ENCODE measurements around the gene TSPAN9.

TSPAN9 gene, protein sequence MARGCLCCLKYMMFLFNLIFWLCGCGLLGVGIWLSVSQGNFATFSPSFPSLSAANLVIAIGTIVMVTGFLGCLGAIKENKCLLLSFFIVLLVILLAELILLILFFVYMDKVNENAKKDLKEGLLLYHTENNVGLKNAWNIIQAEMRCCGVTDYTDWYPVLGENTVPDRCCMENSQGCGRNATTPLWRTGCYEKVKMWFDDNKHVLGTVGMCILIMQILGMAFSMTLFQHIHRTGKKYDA

DNA sequence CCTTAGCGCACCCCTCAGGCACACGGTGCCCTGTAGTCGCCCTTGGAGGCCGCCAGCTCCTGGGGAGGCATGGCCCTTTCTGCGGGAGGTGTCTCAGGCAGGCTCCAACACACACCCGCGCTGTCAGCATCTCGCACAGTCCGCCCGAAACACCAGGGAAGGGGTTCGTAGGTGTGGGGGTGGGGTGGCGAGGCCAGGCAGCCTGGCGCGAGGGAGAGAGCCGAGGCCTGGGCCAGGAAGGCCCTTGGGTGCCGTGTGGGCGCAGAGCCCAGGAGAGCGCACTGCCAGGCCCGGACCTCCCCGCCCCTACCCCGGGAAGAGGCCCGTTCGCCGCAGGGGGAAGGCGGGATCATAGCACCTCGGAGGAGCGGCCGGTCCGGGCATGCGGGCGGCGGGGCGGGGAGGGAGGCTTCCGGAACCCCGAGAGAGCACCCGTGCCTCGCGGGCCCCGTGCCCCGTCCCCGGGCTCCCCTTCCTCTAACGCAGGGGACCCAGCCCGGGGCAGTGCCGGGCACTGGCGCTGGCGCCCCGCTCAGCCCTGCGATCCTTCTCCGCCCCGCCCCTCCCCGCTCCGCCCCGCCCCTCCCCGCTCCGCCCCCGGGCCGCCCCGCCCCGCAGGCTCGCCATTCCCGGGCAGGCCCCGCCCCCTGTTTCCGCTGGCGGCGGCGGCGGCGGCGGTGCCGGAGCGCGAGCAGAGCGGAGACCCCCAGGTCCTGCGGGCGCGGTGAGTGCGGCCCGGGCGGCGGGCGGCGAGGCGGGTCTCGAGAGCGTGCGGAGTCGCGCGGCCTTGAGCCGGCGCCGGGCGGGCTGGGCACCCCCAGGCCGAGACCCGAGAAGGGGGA lies at the start of gene TSPAN9:
Gene TSPAN9, plus strand, starts transcription at position 650 of the 842 bp plus-strand sequence. CDS start 123,815 bp downstream, outside the sequence.
- no peaks in the 10 kb centered on the region for H3K27me3 ChIP-seq (ENCODE audit: insufficient read depth, low read depth, severe bottlenecking)
- no peaks in the 10 kb centered on the region for H3K9me3 ChIP-seq (ENCODE audit: severe bottlenecking)
- H3K27ac ChIP-seq: peak within 1 kb of the TSS; percentile 75
- peak within 1 kb of the TSS; percentile 73 for H3K4me3 ChIP-seq (ENCODE audit: low read depth, low read length)
- no peaks in the 10 kb centered on the region for H3K36me3 ChIP-seq
- TF ChIP-seq, protein P1, sequence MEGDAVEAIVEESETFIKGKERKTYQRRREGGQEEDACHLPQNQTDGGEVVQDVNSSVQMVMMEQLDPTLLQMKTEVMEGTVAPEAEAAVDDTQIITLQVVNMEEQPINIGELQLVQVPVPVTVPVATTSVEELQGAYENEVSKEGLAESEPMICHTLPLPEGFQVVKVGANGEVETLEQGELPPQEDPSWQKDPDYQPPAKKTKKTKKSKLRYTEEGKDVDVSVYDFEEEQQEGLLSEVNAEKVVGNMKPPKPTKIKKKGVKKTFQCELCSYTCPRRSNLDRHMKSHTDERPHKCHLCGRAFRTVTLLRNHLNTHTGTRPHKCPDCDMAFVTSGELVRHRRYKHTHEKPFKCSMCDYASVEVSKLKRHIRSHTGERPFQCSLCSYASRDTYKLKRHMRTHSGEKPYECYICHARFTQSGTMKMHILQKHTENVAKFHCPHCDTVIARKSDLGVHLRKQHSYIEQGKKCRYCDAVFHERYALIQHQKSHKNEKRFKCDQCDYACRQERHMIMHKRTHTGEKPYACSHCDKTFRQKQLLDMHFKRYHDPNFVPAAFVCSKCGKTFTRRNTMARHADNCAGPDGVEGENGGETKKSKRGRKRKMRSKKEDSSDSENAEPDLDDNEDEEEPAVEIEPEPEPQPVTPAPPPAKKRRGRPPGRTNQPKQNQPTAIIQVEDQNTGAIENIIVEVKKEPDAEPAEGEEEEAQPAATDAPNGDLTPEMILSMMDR (IDR thresholded peaks at IDR 0.05; ENCODE audit: low read depth, low read length): no peak
- peak; percentile 56 for DNase-seq

- Histone ChIP-seq H3K27me3 (ENCODE audit: insufficient read depth, low read depth, severe bottlenecking) (no peaks in the 10 kb centered on the region), H3K27ac (no peak overlapping the region), H3K9me3 (ENCODE audit: severe bottlenecking) (no peaks in the 10 kb centered on the region), H3K4me3 (ENCODE audit: low read depth, low read length) (no peak overlapping the region), H3K36me3 (peaks cover 24% of the 10 kb centered on the region)
- TF ChIP-seq, protein P1 (IDR thresholded peaks at IDR 0.05; ENCODE audit: low read depth, low read length): no peak
- no peak for DNase-seq
Measured at GRCh38 chr12:3028108-3028507, 49.1 kb upstream of the TSPAN9 start.

GRCh38 chr12:3030821-3031429 lies 46.3 kb upstream of the TSPAN9 start:
- H3K4me3 ChIP-seq (ENCODE audit: low read depth, low read length): no peak overlapping the region
- peaks cover 27% of the 10 kb centered on the region for H3K36me3 ChIP-seq
- H3K9me3 ChIP-seq (ENCODE audit: severe bottlenecking): no peaks in the 10 kb centered on the region
- TF ChIP-seq, protein P1 (IDR thresholded peaks at IDR 0.05; ENCODE audit: low read depth, low read length): no peak
- no peak overlapping the region; the same call in 1 of the 2 replicates for H3K27ac ChIP-seq
- no peak for DNase-seq
- H3K27me3 ChIP-seq (ENCODE audit: insufficient read depth, low read depth, severe bottlenecking): no peaks in the 10 kb centered on the region

DNA sequence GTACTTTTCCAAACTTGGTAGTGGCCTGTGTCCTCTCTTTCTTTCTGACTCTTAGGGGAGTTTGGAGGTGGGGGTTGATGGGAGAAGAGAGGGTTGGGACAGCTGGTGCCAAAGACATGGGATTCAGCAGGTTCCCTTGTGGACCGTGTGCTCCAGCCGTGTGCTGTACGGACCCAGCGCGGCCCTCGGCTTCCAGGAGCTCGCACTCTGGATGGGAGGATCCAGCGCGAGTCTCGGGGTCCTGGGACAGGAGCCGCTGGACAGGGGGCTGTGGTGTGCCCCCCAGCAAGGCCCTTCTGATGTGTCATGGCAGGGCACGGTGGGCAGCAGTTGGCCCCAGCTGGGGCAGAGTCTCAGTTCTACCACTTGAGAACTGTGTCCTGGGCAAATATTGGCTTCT lies 45.0 kb upstream of the TSPAN9 start:
- TF ChIP-seq, protein P1 (IDR thresholded peaks at IDR 0.05; ENCODE audit: low read depth, low read length): no peak
- Histone ChIP-seq H3K9me3 (ENCODE audit: severe bottlenecking) (no peaks in the 10 kb centered on the region), H3K27ac (no peak overlapping the region), H3K4me3 (ENCODE audit: low read depth, low read length) (no peak overlapping the region), H3K27me3 (ENCODE audit: insufficient read depth, low read depth, severe bottlenecking) (no peaks in the 10 kb centered on the region), H3K36me3 (peaks cover 16% of the 10 kb centered on the region)
- no peak for DNase-seq

GRCh38 chr12:3032770-3033538 lies 44.2 kb upstream of the TSPAN9 start:
- H3K27me3 ChIP-seq (ENCODE audit: insufficient read depth, low read depth, severe bottlenecking): no peaks in the 10 kb centered on the region
- H3K9me3 ChIP-seq (ENCODE audit: severe bottlenecking): no peaks in the 10 kb centered on the region
- TF ChIP-seq, protein P1 (IDR thresholded peaks at IDR 0.05; ENCODE audit: low read depth, low read length): no peak
- H3K27ac ChIP-seq: no peak overlapping the region; the same call in 1 of the 2 replicates
- H3K36me3 ChIP-seq: peaks cover 19% of the 10 kb centered on the region
- no peak overlapping the region for H3K4me3 ChIP-seq (ENCODE audit: low read depth, low read length)
- DNase-seq: no peak

Measured in WERI-Rb-1 (cell line).